HG02884 (cell line): ENCODE measurements around the gene PARVB.
"Not testable (repeated sequence)": the region's sequence is repeated elsewhere in the genome, so short reads cannot be mapped to it uniquely, and the experiment has no call there.

Experiments
- ATAC-seq: cut with Tn5 transposase; IDR thresholded peaks from one replicate; pipeline ENCODE4 v1.9.1; 2021; ENCODE audit warnings: mild to moderate bottlenecking, moderate library complexity; ENCODE audit not compliant: unreplicated experiment

The PARVB gene

DNA sequence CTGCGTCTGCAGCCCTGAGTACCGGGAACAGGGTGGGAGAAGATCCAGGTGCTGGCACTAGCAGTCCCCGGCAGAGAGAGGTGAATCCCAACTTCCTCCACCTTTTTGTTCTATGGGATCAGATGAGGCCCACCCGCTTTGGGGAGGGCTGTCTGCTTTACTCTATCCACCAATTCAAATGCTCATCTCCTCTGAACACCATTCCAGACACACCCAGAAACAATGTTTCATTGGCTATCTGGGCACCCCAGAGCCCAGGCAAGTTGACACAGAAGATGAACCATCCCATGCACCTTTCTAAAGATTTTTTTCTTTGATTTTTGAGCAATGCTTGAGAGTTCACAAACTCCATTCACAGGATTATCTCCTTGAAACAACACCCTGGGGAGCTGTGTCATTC, 78.0 kb downstream of the PARVB start:
- no peak for ATAC-seq

DNA sequence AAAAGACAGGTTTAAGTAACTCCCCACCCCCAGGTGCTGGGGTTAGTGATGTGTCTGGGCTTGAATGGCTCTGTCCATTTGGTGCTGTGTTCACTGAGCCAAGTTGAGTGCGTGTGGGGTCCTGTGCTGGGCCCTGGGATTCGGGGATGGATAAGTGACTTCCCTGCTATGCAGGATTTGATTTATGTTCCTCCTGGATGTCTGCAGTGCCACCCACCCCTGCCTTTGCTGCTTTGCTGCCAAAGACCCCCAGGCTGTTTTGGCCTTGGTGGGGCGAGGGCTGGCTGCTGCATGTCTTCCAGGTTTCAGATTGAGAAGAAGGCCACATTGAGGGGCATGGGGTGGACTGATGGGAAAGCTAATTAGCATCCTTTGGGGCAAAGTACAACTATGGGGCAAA, 78.8 kb downstream of the PARVB start:
- ATAC-seq = no peak

DNA sequence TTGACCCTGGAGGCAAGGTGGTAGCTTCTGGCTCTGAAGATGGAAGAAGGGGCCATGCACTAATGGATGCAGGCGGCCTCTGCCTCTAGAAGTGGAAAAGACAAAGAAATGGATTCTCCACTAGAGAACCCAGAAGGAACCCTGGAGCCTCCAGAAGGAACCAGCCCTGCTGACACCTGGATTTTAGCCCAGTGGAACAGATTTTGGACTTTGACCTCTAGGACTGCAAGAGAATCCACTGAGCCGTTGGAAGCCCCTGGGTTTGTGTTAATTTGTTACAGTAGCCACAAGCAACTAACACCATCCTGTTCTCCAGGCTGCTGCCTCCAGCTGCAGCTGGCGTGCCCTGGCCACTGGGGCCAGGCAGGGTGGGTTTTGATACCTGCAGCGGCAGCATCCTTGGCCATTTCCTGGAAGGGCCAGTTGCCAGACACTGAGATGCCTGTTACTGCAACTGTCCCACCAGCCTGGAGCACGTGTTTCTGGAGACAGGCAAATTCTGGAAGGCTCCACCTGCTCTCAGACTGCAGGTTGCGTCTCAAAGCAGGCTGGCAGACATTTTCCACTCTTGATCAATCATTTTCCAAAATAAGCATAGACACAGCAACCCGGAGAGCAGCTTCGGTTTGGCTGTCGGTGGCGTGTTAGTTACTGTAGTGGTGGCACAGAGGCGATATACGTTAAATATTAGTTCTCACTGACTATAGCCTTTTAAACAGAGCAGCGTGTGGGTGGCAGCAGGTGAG, 79.8 kb downstream of the PARVB start:
- no peak for ATAC-seq

DNA sequence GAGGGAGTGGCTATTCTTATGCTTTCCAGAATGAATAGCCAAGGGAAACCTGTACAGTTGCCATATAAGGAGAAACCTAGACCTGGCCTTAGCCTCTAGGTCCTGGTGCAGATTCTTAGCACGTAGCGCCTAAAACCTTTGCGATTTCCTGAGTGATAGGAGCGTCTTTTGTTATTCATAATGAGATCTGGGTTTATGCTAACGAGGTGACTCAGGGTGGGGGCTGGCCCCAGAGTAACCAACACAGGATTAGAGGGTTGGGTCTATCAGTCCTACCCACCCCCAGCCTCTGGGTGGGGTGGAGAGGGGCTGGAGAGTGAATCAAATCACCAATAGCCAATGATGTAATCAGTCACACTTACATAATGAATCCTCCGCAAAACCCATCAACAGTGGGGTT, 83.2 kb downstream of the PARVB start:
- no peak for ATAC-seq

DNA sequence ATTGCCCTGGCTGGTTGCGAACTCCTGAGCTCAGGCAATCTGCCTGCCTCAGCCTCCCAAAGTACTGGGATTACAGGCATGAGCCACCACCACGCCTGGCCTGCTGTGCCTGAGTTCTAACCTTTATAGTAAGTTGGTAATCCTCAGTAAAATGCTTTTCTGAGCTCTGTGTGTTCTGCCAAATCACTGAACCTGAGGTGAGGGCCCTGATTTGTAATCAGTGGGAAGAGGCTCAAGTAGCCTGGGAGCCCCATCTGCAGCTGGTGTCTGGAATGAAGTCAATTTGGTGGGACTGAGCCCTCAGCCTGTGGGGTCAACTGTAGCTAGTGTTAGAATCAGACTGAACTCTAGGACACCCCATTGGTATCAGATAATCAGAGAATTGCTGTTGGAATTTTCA, 84.0 kb downstream of the PARVB start:
- ATAC-seq = no peak

DNA sequence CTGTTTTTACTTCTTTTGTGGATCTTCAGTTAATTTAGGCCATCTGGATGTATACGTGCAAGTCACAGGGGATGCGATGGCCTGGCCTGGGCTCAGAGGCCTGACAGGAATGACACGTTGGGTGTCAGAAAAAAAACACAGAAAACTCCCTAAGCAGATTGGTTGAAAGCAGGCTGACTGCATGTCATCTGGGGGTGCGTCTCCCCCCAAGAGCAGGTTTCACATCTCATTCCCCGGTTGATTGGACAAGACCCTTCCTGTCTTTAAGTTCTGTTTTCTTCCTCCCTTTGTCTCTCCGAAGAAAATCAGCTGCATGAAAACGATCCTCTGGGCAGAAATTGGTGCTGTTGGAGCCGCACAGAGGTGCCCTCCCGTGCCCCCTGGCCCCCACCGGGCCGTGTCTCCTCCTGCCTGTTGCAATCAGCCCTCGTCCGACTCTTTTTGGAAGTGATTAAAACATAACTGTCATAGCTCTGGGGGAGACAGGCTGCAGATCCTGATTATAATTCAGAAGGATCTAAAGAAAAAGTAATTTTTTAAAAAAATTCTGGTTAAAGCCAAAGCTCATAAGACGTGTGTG, 84.8 kb downstream of the PARVB start:
- ATAC-seq = no peak

DNA sequence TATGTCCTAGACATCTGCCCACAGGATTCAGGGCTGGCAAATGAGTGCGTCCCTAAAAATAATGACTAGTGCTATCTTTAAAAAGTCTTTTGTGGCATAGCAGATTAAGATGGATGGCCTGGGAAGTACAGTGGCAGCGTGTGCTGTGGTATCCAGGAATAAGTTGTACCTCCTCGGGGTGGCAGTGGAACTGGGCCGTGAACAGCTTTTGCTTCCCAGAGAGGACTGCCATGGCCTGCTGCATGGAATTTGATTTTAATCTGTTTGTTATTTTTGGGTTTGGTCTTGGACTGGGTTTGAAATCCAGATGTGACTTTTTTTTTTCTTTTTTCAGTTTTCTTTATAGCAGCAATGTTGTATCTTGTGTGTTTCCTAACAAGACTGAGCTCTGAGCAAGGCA, 85.3 kb downstream of the PARVB start:
- ATAC-seq = no peak

DNA sequence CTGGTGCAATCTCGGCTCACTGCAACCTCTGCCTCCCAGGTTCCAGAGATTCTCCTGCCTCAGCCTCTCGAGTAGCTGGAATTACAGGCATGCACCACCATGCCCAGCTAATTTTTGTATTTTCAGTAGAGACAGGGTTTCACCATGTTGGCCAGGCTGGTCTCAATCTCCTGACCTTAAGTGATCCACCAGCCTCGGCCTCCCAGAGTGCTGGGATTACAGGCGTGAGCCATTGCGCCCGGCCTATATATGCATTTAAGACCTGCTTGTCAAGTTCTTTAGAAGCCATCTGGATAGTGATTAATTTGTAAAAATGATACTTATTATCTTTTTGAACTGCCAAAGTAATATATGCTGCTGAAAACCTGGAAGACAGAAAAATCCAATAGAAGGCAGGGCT, 86.6 kb downstream of the PARVB start:
- ATAC-seq = not testable (repeated sequence)

DNA sequence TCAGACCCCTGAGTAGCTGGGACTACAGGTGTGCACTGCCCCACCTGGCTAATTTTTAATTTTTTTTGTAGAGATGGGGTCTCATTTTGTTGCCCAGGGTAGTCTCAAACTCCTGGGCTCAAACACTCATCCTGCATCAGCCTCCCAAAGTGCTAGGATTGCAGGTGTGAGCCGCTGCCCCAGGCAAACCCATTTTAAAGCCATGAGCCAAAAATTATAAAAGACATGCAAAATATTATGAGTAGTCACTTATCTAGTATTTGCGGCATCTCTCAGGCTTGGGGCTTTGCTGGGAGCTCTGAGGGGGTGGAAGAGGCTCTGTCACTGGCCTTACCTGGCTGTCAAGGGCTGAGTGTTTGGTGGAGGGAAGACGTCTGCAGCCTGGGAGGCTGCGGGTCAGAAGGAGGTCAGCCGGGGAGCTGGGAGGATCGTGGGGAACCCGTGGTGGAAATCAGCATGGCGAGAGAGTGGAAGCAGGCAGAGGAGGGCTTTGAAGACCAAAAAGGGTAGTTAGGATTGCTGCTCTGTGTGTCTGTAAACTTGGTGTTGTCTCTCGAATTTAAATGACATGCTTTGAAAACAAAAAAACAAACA, 87.6 kb downstream of the PARVB start:
- ATAC-seq = no peak

DNA sequence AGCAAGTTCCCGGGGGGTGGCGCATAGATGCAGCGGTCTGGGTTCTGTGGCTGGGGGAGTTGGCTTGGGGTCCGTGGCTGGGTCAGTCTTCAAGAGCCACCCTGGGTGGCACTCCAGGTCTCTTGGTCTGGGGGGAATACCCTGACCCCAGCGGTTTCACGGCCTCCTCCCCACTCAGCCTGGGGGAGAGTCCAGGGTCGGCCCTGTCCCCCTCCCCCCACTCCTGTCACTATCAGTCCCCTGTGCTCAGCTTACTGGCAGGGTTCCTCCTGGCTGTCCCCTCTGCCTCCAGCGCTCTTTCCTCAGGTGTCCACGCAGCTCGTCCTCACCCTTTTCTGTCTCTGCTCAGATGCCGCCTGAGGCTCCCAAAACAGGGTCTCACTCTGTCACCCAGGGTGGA, 88.1 kb downstream of the PARVB start:
- ATAC-seq = no peak

DNA sequence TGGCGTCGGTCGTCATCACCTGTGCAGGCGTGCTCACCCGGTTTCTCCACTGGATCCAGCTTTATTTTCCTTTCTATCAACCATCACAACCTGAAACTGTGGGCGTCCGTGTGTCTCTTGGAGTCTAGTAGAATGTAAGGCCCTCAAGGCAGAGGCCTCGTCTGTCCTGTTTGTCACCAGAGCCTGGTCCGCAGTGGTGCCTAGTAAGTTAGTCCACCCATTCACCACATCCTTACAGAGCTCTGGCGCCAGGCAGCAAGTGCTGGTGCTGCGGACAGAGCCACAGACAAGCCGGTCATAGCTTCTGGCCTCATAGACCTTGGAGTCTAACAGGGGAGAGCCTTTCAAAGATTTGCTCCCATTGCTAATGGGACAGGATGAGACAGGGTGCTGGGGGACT, 92.2 kb downstream of the PARVB start:
- ATAC-seq = no peak

DNA sequence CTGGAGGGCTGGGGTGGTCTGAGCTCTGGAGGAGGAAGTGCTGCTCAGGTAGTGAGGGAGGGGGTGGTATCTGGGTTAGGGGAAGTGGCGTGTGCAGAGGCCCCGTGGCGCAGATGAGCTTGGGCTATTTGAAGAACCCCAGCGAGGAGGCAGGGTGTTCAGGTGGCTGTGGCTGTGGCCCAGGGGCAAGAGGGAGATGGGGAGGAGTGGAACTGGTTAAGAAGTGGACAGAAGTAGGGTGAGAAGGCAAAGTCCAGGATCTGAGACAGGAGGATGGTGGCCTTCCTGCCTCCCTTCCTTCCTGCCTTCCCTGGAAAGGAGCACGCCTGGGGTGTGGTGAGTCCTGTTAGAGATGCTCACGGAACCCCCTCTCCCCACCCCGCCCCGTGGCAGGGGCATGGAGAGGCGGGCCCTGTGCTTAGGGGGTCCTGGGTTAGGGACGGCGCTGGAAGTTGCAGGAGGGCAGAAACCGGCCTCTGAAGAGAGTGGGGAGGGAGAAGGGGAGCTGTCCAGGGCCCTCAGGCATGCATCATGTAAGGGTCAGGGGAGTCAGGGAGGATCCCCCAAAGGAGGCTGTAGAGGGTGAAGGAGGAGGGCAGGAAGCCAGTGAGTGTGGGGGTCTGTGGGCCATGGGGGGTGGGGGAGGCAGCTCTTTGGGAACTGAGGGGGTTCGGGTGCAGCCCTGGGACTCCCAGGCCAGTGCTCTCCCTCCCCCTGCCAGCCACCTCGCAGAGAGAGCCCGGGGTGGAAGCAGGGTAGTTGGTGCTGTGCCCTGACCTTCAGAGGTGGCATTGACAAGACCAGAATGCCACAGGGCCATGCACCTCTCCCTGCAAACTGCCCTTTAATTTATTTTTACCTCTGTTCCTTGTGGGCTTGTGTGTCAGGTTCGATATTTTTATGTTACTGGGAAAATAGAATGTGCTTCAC, 92.9 kb downstream of the PARVB start:
- ATAC-seq = no peak

DNA sequence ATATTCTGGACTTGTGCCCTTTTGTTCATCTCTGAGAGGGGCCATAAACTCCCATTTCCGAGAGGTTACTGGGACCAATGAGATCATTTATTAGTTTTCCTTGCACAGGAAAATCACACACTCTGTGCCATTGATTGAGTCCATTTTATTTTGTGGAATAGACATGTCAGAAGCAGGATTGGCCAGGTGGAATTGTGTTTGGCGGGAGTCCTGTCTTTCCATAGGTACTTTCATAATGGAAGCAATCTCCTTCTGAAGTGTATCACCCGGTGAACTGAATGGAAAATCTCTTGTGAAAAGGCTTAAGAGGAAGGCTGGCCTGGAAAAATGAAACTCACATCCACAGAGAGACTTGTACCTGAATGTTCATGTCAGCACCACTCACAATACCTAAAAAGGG, 93.6 kb downstream of the PARVB start:
- ATAC-seq = no peak

DNA sequence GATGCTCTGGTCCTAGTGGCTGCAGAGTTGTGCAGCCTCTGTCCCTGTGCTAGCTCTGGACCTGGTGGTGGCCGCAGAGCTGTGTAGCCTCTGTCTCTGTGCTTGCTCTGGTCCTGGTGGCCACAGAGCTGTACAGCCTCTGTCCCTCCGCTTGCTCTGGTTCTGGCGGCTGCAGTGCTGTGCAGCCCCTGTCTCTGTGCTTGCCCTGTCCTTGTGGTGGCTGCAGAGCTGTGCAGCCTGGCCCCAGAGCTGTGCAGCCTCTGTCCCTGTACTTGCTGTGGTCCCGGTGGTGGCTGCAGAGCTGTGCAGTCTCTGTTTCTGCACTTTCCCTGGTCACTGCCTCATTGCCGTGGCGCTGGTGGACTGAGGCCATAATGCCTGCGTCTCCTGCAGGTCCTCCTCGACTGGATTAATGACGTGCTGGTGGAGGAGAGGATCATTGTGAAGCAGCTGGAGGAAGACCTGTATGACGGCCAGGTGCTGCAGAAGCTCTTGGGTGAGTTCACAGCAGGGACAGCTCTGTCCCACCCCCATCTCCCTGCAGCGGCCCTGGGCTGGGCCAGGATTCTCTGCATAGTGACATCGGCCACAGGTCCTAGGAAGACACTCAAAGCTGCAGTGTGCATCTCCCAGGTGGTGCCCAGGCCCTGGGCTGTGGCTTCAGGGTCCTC, 94.7 kb downstream of the PARVB start:
- ATAC-seq = no peak

DNA sequence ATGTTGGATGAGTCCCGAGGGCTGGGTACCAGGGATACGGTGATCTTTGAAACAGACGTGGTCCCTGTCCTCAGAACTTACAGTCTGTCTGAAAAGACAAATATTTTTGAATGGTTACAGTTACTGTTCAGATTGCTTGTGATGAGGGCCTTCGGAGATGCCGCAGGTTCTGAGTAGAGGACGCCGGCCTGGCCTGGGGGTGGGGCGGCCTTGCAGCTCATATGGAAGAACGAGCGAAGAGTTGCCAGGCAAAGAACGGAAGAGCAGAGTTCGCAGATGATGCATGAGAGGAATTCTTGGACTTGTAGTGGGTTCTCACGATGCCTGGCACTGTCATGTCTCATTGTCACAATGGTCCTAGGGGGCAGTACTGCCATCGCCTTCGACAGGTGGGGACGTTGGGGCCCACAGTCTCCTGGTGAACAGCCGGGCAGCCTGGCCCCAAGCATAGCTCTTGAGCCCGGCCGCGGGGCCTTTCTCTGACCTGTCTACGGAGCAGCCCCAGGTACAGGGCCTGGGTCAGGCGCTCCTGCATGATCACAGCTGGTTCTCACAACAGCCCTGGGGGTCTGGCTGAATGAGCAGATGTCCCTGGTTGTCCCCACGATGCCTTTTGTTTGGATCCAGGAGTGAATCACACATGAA, 95.7 kb downstream of the PARVB start:
- ATAC-seq = no peak

DNA sequence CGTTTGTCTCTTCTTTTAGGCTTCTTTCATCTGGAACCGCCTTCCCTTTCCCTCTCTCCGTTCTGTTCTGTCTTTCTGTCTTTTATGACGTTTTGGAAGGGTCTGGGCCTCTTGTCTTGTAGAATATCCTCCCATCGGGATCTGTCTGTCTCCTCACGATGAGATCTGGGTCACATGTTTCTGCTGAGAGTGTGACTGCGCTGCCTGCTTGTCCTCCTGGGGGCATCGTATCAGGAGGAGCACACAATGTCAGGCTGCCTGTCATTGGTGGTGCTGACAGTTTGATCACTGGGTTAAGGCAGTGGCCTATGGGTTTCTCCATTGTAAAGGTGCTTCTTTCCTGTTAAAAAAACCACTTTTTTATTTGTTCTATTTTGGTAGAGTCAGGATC, 96.2 kb downstream of the PARVB start:
- no peak for ATAC-seq

DNA sequence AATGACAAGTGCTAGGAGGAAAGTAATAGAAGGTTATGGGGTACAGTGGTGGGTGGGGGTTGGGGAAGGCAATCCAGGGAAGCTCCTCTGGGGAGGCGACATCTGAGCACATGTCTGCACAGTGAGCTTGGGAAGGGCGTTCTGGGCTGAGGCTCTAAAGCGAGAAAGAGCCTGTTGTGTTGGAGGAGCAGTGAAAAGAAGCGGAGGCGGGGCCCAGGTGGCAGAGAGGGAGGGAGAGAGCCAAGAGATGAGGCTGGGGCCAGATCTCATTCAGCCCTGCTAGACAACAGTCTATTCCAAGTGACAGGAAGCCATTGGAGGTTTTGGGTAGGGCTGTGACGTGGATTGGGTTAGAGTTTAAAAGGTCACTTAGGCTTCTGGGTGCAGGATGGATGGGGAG, 101.3 kb downstream of the PARVB start:
- no peak for ATAC-seq

DNA sequence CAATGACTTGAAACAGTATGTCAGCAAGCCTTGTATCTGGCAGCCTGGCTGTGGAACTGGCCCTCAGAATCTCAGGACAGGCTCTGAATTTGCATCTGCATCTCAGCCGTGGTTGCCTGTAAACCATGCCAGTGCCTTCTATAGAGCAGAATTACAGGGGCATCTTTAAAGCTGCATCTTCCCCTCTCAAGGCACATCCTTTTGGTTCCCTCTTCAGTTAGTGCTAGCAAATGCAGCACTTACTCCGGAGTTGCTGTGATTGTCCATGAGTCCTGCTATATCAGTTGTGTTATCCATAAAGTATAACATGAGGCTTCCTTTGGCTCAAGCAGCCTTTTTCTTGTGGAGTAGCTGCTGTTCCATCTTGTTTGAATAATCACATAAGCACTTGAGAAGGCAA, 102.7 kb downstream of the PARVB start:
- no peak for ATAC-seq

DNA sequence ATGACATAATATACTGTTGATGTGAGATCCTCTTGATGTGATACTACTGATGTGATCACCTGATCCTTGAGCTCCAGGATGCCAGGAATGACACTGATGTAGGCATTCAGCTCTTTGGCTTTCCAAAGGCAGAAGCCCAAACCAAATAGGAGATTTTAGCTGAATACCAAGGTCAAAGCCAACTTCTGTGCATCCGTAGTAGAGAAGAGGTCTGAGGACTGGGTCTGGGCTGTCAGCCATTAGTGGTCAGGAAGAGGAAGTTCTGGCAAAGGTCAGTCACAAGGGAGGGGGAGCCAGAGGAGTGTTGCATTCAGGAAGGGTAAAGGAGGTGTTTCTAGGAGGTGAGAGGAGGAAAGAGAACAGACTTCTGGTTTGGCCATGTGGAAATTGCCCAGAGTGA, 103.3 kb downstream of the PARVB start:
- no peak for ATAC-seq

DNA sequence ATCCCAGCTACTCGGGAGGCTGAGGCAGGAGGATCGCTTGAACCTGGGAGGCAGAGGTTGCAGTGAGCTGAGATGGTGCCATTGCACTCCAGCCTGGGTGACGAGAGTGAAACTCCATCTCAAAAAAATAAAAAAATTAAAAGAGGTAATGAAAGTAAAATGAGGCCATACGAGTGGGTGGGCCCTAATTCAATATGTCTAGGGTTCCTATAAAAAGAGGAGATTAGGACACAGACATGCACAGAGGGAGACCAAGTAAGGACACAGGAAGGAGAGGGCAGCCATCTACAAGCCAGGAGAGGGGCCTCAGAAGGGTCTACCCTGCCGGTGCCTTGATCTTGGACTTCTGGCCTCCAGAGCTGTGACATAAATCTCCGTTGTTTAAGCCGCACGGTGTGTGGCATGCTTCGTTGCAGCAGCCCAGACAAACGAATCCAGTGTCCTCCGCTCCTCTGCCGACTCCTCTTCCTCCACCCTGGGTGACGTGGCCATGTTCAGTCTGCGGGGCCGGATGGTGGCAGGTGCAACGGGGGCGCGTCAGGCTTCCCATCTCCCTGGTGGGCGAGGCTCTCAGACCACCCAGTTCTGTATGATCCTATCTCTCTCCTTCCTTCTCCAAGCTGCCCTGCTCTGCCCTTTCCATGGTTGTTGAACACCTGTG, 105.0 kb downstream of the PARVB start:
- ATAC-seq = no peak
